Peyer's patch (tissue), 4 donors: ENCODE results near the gene STEAP3.

Experiments
- POLR2A ChIP-seq, 2 donors: fragments of 450-650 bp; IDR thresholded peaks; one replicate each; pipeline ENCODE4 v1.5.1; 2017; ENCODE audit warnings: antibody characterized with exemption in 2 of 2, mild to moderate bottlenecking in 2 of 2, moderate library complexity in 2 of 2
- TF ChIP-seq, protein P1 (sequence below), 6 experiments: fragments of 450-650 bp in 4 of 6; fragments of 200-600 bp in 2 of 6; sonication (generic) in 1 of 6; IDR thresholded peaks; one replicate each; pipeline ENCODE4 v1.5.1; 2017 to 2019; ENCODE audit warnings: antibody characterized with exemption in 6 of 6, mild to moderate bottlenecking in 3 of 6, moderate library complexity in 1 of 6

GRCh38 chr2:119245841-119246230 lies 22.2 kb downstream of the STEAP3 start:
- TF ChIP-seq, protein P1, sequence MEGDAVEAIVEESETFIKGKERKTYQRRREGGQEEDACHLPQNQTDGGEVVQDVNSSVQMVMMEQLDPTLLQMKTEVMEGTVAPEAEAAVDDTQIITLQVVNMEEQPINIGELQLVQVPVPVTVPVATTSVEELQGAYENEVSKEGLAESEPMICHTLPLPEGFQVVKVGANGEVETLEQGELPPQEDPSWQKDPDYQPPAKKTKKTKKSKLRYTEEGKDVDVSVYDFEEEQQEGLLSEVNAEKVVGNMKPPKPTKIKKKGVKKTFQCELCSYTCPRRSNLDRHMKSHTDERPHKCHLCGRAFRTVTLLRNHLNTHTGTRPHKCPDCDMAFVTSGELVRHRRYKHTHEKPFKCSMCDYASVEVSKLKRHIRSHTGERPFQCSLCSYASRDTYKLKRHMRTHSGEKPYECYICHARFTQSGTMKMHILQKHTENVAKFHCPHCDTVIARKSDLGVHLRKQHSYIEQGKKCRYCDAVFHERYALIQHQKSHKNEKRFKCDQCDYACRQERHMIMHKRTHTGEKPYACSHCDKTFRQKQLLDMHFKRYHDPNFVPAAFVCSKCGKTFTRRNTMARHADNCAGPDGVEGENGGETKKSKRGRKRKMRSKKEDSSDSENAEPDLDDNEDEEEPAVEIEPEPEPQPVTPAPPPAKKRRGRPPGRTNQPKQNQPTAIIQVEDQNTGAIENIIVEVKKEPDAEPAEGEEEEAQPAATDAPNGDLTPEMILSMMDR (IDR thresholded peaks at IDR 0.05): no peak
- TF ChIP-seq POLR2A (IDR thresholded peaks at IDR 0.05): no peak
